ENCODE data around the gene SCP2.

The SCP2 gene

DNA sequence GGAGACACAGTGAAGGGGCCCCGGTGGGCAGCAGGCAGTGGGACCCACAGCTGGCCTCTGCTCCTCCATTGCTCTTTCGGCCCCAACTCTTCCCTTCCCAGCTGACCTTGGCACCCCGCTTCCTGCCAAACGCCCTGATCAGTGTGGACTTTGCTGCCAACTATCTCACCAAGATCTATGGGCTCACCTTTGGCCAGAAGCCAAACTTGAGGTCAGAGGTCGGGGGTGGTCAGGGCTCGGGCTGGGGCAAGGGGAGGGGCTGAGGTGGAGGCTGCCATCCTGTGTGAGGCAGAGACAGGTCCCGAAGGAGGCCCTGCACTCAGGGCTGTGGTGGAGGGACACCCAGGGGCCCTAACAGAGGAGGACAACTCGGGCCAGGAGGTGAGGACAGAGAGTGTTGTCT lies 148.7 kb downstream of the SCP2 start:
- Histone ChIP-seq H3K9me3 (ENCODE audit: control extremely low read depth in 1 of 5, control insufficient read depth in 4 of 5, insufficient read depth in 2 of 5, low read depth in 1 of 5, low read length in 4 of 5) (no peaks in the 10 kb centered on the region), H3K27ac (ENCODE audit: insufficient read depth in 1 of 2, low read depth in 1 of 2, low read length in 2 of 2, poor library complexity in 1 of 2, severe bottlenecking in 2 of 2) (no peak overlapping the region), H3K4me1 (ENCODE audit: control extremely low read depth in 1 of 4, control insufficient read depth in 4 of 4, insufficient read depth in 4 of 4, low read length in 3 of 4) (no peaks in the 10 kb centered on the region), H3K36me3 (ENCODE audit: control insufficient read depth in 4 of 4, insufficient read depth in 4 of 4, low read length in 3 of 4) (no peaks in the 10 kb centered on the region), H3K4me3 (ENCODE audit: control insufficient read depth in 1 of 7, extremely low read depth in 1 of 7, insufficient read depth in 4 of 7, low read depth in 2 of 7, low read length in 6 of 7) (no peak overlapping the region), H3K27me3 (replicated peaks in 2 of 5; ENCODE audit: control insufficient read depth in 4 of 5, insufficient read depth in 5 of 5, low read length in 4 of 5) (no peaks in the 10 kb centered on the region)
- ChIA-PET CTCF (no interaction called here), POLR2A (no interaction called here)
- 92% methylated on average over 7 of the region's 8 CpGs for WGBS (ENCODE audit: insufficient coverage)
- DNase-seq, result no peak

DNA sequence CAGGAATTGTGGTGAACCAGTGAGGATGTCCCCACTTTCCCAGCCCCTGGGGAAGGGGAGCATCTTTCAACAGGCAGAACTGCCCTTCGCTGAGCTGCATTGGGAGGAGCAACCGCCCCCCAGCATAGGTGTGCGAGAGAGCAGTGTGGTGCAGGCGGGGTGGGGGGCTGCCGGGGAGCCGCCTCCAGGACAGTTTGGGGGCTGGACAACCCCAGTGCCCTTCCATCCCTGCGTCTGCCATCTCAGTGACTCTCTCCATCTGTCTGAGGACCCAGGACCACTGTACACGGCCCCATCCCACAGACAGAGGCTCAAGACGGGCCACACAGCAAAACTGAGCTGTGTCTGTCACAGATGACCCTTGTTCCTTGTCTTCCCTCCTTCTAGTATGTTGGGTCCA lies 149.1 kb downstream of the SCP2 start:
- 93% methylated on average over 5 of the region's 9 CpGs for WGBS (ENCODE audit: insufficient coverage)
- CTCF ChIA-PET, result no interaction called here

DNA sequence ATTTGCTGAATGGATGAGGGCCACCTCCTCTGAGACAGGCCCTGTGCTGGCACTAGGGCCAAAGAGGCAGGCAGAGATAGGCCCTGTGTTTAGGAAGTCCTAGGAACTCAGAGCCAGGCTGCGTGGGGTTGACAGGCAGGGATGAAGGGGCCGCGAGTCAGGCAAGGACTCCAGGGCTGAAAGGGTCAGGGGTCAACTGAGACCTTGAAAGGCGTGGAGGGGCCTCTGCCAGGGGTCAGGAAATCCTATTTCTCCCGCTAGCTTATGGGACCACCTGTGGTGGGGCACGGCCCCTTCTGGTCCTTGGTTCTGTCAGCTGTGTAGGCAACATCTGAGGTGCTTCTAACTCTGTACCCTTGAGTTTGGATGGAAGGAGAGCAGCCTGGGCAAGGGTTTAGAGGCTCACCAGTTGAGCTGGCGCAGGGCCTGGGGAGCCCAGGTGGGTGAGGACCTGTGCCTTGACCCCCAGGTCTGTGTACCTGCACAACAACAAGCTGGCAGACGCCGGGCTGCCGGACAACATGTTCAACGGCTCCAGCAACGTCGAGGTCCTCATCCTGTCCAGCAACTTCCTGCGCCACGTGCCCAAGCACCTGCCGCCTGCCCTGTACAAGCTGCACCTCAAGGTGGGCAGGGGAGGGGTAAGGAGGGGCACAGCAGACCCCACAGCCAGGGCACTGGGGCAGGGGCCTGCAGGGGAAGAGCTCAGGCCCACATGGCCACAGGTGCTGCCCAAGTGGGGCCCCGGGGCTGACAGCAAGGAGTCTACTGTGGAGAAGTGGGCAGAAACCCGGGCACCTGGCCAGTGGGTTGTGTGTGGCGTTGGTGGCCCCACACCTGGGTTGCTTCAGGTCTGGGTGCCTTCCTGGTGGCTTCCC lies 149.9 kb downstream of the SCP2 start:
- Histone ChIP-seq H3K36me3 (ENCODE audit: control insufficient read depth in 4 of 4, insufficient read depth in 4 of 4, low read length in 3 of 4) (no peaks in the 10 kb centered on the region), H3K4me3 (ENCODE audit: control insufficient read depth in 1 of 7, extremely low read depth in 1 of 7, insufficient read depth in 4 of 7, low read depth in 2 of 7, low read length in 6 of 7) (no peak overlapping the region), H3K27ac (ENCODE audit: insufficient read depth in 1 of 2, low read depth in 1 of 2, low read length in 2 of 2, poor library complexity in 1 of 2, severe bottlenecking in 2 of 2) (no peak overlapping the region), H3K9me3 (ENCODE audit: control extremely low read depth in 1 of 5, control insufficient read depth in 4 of 5, insufficient read depth in 2 of 5, low read depth in 1 of 5, low read length in 4 of 5) (no peaks in the 10 kb centered on the region), H3K27me3 (replicated peaks in 2 of 5; ENCODE audit: control insufficient read depth in 4 of 5, insufficient read depth in 5 of 5, low read length in 4 of 5) (no peaks in the 10 kb centered on the region), H3K4me1 (ENCODE audit: control extremely low read depth in 1 of 4, control insufficient read depth in 4 of 4, insufficient read depth in 4 of 4, low read length in 3 of 4) (no peaks in the 10 kb centered on the region)
- DNase-seq, result no peak
- ChIA-PET CTCF (no interaction called here), POLR2A (interaction anchor here (1.0 kb wide), 1 partner anchor 20 kb away, joined by 4 read pairs; no protein-coding TSS in a partner anchor)
- WGBS (ENCODE audit: insufficient coverage), result 98% methylated on average over 17 of the region's 19 CpGs

More for the DNA sequence above, 149.1 kb downstream of the SCP2 start:
- POLR2A ChIA-PET, result no interaction called here
- no peak for DNase-seq
- Histone ChIP-seq H3K36me3 (ENCODE audit: control insufficient read depth in 4 of 4, insufficient read depth in 4 of 4, low read length in 3 of 4) (no peaks in the 10 kb centered on the region), H3K4me1 (ENCODE audit: control extremely low read depth in 1 of 4, control insufficient read depth in 4 of 4, insufficient read depth in 4 of 4, low read length in 3 of 4) (no peaks in the 10 kb centered on the region), H3K27me3 (replicated peaks in 2 of 5; ENCODE audit: control insufficient read depth in 4 of 5, insufficient read depth in 5 of 5, low read length in 4 of 5) (no peaks in the 10 kb centered on the region), H3K27ac (ENCODE audit: insufficient read depth in 1 of 2, low read depth in 1 of 2, low read length in 2 of 2, poor library complexity in 1 of 2, severe bottlenecking in 2 of 2) (no peak overlapping the region), H3K9me3 (ENCODE audit: control extremely low read depth in 1 of 5, control insufficient read depth in 4 of 5, insufficient read depth in 2 of 5, low read depth in 1 of 5, low read length in 4 of 5) (no peaks in the 10 kb centered on the region), H3K4me3 (ENCODE audit: control insufficient read depth in 1 of 7, extremely low read depth in 1 of 7, insufficient read depth in 4 of 7, low read depth in 2 of 7, low read length in 6 of 7) (no peak overlapping the region)

DNA sequence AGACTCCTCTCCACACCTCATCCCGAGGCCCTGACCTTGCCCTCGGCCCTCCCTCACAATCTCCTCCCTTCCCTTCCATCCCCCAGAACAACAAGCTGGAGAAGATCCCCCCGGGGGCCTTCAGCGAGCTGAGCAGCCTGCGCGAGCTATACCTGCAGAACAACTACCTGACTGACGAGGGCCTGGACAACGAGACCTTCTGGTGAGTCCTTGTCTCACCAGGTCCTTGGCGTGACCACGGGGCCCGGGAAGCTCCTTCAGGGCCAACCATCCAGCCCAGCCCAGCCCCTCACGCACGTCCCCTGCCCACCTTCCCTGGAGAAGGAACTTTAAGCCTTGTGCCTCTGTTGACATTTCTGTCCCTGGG lies 150.5 kb downstream of the SCP2 start:
- CTCF ChIA-PET, result no interaction called here
- Histone ChIP-seq H3K9me3 (ENCODE audit: control extremely low read depth in 1 of 5, control insufficient read depth in 4 of 5, insufficient read depth in 2 of 5, low read depth in 1 of 5, low read length in 4 of 5) (no peaks in the 10 kb centered on the region), H3K27me3 (replicated peaks in 2 of 5; ENCODE audit: control insufficient read depth in 4 of 5, insufficient read depth in 5 of 5, low read length in 4 of 5) (no peaks in the 10 kb centered on the region), H3K4me3 (ENCODE audit: control insufficient read depth in 1 of 7, extremely low read depth in 1 of 7, insufficient read depth in 4 of 7, low read depth in 2 of 7, low read length in 6 of 7) (no peak overlapping the region), H3K4me1 (ENCODE audit: control extremely low read depth in 1 of 4, control insufficient read depth in 4 of 4, insufficient read depth in 4 of 4, low read length in 3 of 4) (peaks cover 0 to 1% (median 0%) of the 10 kb centered on the region in 4 experiments), H3K36me3 (ENCODE audit: control insufficient read depth in 4 of 4, insufficient read depth in 4 of 4, low read length in 3 of 4) (no peaks in the 10 kb centered on the region), H3K27ac (ENCODE audit: insufficient read depth in 1 of 2, low read depth in 1 of 2, low read length in 2 of 2, poor library complexity in 1 of 2, severe bottlenecking in 2 of 2) (no peak overlapping the region)
- DNase-seq, result no peak
- WGBS (ENCODE audit: insufficient coverage), result 87% methylated on average over 6 of the region's 13 CpGs
- POLR2A ChIA-PET, result interaction anchor here (1.0 kb wide), 1 partner anchor 21 kb away, joined by 4 read pairs; no protein-coding TSS in a partner anchor

DNA sequence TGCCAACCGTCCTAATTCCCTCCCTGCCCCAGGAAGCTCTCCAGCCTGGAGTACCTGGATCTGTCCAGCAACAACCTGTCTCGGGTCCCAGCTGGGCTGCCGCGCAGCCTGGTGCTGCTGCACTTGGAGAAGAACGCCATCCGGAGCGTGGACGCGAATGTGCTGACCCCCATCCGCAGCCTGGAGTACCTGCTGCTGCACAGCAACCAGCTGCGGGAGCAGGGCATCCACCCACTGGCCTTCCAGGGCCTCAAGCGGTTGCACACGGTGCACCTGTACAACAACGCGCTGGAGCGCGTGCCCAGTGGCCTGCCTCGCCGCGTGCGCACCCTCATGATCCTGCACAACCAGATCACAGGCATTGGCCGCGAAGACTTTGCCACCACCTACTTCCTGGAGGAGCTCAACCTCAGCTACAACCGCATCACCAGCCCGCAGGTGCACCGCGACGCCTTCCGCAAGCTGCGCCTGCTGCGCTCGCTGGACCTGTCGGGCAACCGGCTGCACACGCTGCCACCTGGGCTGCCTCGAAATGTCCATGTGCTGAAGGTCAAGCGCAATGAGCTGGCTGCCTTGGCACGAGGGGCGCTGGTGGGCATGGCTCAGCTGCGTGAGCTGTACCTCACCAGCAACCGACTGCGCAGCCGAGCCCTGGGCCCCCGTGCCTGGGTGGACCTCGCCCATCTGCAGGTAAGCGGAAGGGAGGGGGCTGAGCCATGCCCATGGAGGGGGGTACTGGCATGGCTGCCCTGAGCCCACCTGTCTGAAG lies 151.4 kb downstream of the SCP2 start:
- Histone ChIP-seq H3K4me3 (ENCODE audit: control insufficient read depth in 1 of 7, extremely low read depth in 1 of 7, insufficient read depth in 4 of 7, low read depth in 2 of 7, low read length in 6 of 7) (no peak overlapping the region), H3K27me3 (replicated peaks in 2 of 5; ENCODE audit: control insufficient read depth in 4 of 5, insufficient read depth in 5 of 5, low read length in 4 of 5) (no peaks in the 10 kb centered on the region), H3K27ac (ENCODE audit: insufficient read depth in 1 of 2, low read depth in 1 of 2, low read length in 2 of 2, poor library complexity in 1 of 2, severe bottlenecking in 2 of 2) (no peak overlapping the region), H3K36me3 (ENCODE audit: control insufficient read depth in 4 of 4, insufficient read depth in 4 of 4, low read length in 3 of 4) (no peaks in the 10 kb centered on the region), H3K4me1 (ENCODE audit: control extremely low read depth in 1 of 4, control insufficient read depth in 4 of 4, insufficient read depth in 4 of 4, low read length in 3 of 4) (peaks cover 0 to 10% (median 8%) of the 10 kb centered on the region in 4 experiments), H3K9me3 (ENCODE audit: control extremely low read depth in 1 of 5, control insufficient read depth in 4 of 5, insufficient read depth in 2 of 5, low read depth in 1 of 5, low read length in 4 of 5) (no peaks in the 10 kb centered on the region)
- ChIA-PET POLR2A (no interaction called here), CTCF (interaction anchor here (0.5 to 2.5 kb wide), 2 partner anchors 10 to 63 kb away, joined by 3 to 6 read pairs; no protein-coding TSS in a partner anchor)
- DNase-seq, result no peak
- WGBS (ENCODE audit: insufficient coverage), result 95% methylated on average over 42 of the region's 46 CpGs

DNA sequence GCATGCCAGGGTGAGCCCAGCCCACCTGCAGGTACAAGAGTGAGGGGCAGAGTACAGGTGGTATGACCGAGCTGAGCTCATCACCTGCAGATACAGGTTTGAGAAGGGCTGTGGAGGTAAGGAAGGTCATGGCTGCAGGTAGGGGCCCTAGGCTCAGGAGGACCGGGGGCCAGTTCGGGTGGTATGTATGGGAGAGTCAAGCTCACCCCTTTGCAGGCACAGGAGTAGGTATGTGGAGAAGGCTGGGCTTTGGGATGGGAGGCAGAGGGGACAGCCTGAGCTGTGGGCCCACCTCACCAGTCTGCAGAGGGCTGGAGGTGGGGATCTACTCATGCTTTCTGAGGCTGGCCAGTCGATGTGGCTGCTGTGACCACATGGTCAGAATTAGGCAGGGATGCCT lies 152.2 kb downstream of the SCP2 start:
- Histone ChIP-seq H3K4me3 (ENCODE audit: control insufficient read depth in 1 of 7, extremely low read depth in 1 of 7, insufficient read depth in 4 of 7, low read depth in 2 of 7, low read length in 6 of 7) (no peak overlapping the region), H3K9me3 (ENCODE audit: control extremely low read depth in 1 of 5, control insufficient read depth in 4 of 5, insufficient read depth in 2 of 5, low read depth in 1 of 5, low read length in 4 of 5) (no peaks in the 10 kb centered on the region), H3K36me3 (ENCODE audit: control insufficient read depth in 4 of 4, insufficient read depth in 4 of 4, low read length in 3 of 4) (no peaks in the 10 kb centered on the region), H3K27me3 (replicated peaks in 2 of 5; ENCODE audit: control insufficient read depth in 4 of 5, insufficient read depth in 5 of 5, low read length in 4 of 5) (no peaks in the 10 kb centered on the region), H3K4me1 (ENCODE audit: control extremely low read depth in 1 of 4, control insufficient read depth in 4 of 4, insufficient read depth in 4 of 4, low read length in 3 of 4) (peaks cover 0 to 12% (median 10%) of the 10 kb centered on the region in 4 experiments), H3K27ac (ENCODE audit: insufficient read depth in 1 of 2, low read depth in 1 of 2, low read length in 2 of 2, poor library complexity in 1 of 2, severe bottlenecking in 2 of 2) (no peak overlapping the region)
- no peak for DNase-seq
- ChIA-PET CTCF (interaction anchor here (0.5 to 2.5 kb wide), 2 partner anchors 11 to 62 kb away, joined by 3 to 6 read pairs; no protein-coding TSS in a partner anchor), POLR2A (no interaction called here)
- 95% methylated on average over 4 of the region's 4 CpGs for WGBS (ENCODE audit: insufficient coverage)

DNA sequence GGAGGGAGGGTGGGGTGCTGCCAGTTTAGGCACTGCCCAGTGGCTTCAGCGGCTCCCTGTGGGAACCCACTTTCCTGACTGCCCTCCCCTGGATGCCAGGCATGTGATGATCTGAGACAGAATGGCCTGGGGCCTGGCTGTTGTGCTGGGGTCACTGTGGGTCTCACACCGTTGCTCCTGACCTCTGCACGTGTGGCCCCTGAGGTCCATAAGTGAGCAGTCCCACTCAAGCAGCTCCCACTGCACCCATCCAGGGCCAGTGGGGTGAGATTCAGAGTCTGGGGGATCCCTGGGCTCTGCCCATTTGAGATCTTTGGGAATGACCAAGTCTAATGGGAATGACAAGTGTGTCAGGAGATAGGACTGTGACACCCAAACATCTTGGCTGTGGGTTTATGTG lies 153.0 kb downstream of the SCP2 start:
- POLR2A ChIA-PET, result no interaction called here
- no peak for DNase-seq
- peaks cover 0 to 12% (median 10%) of the 10 kb centered on the region in 4 experiments for H3K4me1 ChIP-seq (ENCODE audit: control extremely low read depth in 1 of 4, control insufficient read depth in 4 of 4, insufficient read depth in 4 of 4, low read length in 3 of 4)
- 60% methylated on average over 2 of the region's 3 CpGs for WGBS (ENCODE audit: insufficient coverage)
- H3K9me3 ChIP-seq (ENCODE audit: control extremely low read depth in 1 of 5, control insufficient read depth in 4 of 5, insufficient read depth in 2 of 5, low read depth in 1 of 5, low read length in 4 of 5), result no peaks in the 10 kb centered on the region
- no peak overlapping the region for H3K4me3 ChIP-seq (ENCODE audit: control insufficient read depth in 1 of 7, extremely low read depth in 1 of 7, insufficient read depth in 4 of 7, low read depth in 2 of 7, low read length in 6 of 7)
- no peaks in the 10 kb centered on the region for H3K27me3 ChIP-seq (replicated peaks in 2 of 5; ENCODE audit: control insufficient read depth in 4 of 5, insufficient read depth in 5 of 5, low read length in 4 of 5)
- no peaks in the 10 kb centered on the region for H3K36me3 ChIP-seq (ENCODE audit: control insufficient read depth in 4 of 4, insufficient read depth in 4 of 4, low read length in 3 of 4)
- CTCF ChIA-PET, result interaction anchor here (2.5 kb wide), 1 partner anchor 11 kb away, joined by 6 read pairs; no protein-coding TSS in a partner anchor
- H3K27ac ChIP-seq (ENCODE audit: insufficient read depth in 1 of 2, low read depth in 1 of 2, low read length in 2 of 2, poor library complexity in 1 of 2, severe bottlenecking in 2 of 2), result no peak overlapping the region

All from common myeloid progenitor, CD34-positive (primary cell).